SU-DHL-6 (cell line): ENCODE measurements around the gene RTN4.

Experiments
- EZH2phosphoT487 ChIP-seq: fragments of 200-600 bp; sonication (generic), shearing (Covaris generic); conservative IDR thresholded peaks from 2 replicates; pipeline ENCODE4 v1.6.1; 2018; ENCODE audit warnings: mild to moderate bottlenecking, antibody characterized with exemption, low read length, moderate library complexity, mixed read lengths
- TF ChIP-seq, protein P1 (sequence below): fragments of 200-600 bp; sonication (generic); IDR thresholded peaks from one replicate; pipeline ENCODE4 v1.5.1; 2017; ENCODE audit warnings: antibody characterized with exemption, mild to moderate bottlenecking, low read length, moderate library complexity; ENCODE audit not compliant: insufficient read depth, poor library complexity, severe bottlenecking

GRCh38 chr2:54983345-54984220 lies 66.7 kb downstream of the RTN4 start:
- TF ChIP-seq EZH2phosphoT487 = no peak
- TF ChIP-seq, protein P1, sequence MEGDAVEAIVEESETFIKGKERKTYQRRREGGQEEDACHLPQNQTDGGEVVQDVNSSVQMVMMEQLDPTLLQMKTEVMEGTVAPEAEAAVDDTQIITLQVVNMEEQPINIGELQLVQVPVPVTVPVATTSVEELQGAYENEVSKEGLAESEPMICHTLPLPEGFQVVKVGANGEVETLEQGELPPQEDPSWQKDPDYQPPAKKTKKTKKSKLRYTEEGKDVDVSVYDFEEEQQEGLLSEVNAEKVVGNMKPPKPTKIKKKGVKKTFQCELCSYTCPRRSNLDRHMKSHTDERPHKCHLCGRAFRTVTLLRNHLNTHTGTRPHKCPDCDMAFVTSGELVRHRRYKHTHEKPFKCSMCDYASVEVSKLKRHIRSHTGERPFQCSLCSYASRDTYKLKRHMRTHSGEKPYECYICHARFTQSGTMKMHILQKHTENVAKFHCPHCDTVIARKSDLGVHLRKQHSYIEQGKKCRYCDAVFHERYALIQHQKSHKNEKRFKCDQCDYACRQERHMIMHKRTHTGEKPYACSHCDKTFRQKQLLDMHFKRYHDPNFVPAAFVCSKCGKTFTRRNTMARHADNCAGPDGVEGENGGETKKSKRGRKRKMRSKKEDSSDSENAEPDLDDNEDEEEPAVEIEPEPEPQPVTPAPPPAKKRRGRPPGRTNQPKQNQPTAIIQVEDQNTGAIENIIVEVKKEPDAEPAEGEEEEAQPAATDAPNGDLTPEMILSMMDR = no peak
